Astrocyte (in vitro differentiated cells and primary cell): ENCODE measurements around the gene TMEM69. TPM values are rescaled to one million over a fixed set of nuclear protein-coding genes. Genes with fewer than 3 reads are reported as not detected.
"Not testable (repeated sequence)": the region's sequence is repeated elsewhere in the genome, so short reads cannot be mapped to it uniquely, and the experiment has no call there.

ENCODE experiments used
- DNase-seq: peaks from one replicate; pipeline ENCODE4 v3.0.0-alpha.2; 2010; ENCODE audit warnings: low read depth
- FAIRE-seq: peaks from 2 replicates; lab custom pipeline; 2011; peaks lifted over from hg19 to GRCh38; lab: Jason Lieb, UNC
- H2AFZ ChIP-seq: 2 replicates; pipeline ENCODE4 v1.6.0; 2012; ENCODE audit warnings: low read depth, low read length, inconsistent platforms
- H3K27ac ChIP-seq: 2 replicates; pipeline ENCODE4 v1.5.1; 2011; ENCODE audit warnings: low read depth, low read length, inconsistent platforms
- H3K27me3 ChIP-seq: 2 replicates; pipeline ENCODE4 v1.6.0; 2011; ENCODE audit warnings: low read length, inconsistent platforms; ENCODE audit not compliant: insufficient read depth
- H3K36me3 ChIP-seq: 2 replicates; pipeline ENCODE4 v1.5.1; 2011; ENCODE audit warnings: low read length, inconsistent platforms; ENCODE audit not compliant: insufficient read depth
- H3K4me1 ChIP-seq: 2 replicates; pipeline ENCODE4 v1.5.1; 2011; ENCODE audit warnings: low read length, inconsistent platforms; ENCODE audit not compliant: insufficient read depth
- H3K4me2 ChIP-seq: 2 replicates; pipeline ENCODE4 v1.6.0; 2012; ENCODE audit warnings: low read length, inconsistent platforms
- H3K4me3 ChIP-seq: 2 replicates; pipeline ENCODE4 v1.5.1; 2011; ENCODE audit warnings: low read depth, mild to moderate bottlenecking, low read length, inconsistent platforms; ENCODE audit not compliant: insufficient read depth
- H3K79me2 ChIP-seq: 2 replicates; pipeline ENCODE4 v1.6.0; 2012; ENCODE audit warnings: mild to moderate bottlenecking, low read length, inconsistent platforms; ENCODE audit not compliant: insufficient read depth
- H3K9ac ChIP-seq: 2 replicates; pipeline ENCODE4 v1.6.0; 2012; ENCODE audit warnings: mild to moderate bottlenecking, low read length, inconsistent platforms
- H3K9me3 ChIP-seq: 2 replicates; pipeline ENCODE4 v1.5.1; 2012; ENCODE audit warnings: low read depth, mild to moderate bottlenecking, low read length, inconsistent platforms; ENCODE audit not compliant: insufficient read depth
- H4K20me1 ChIP-seq: 2 replicates; pipeline ENCODE4 v1.6.0; 2012; ENCODE audit warnings: low read length, inconsistent platforms; ENCODE audit not compliant: insufficient read depth
- H3K27ac Mint-ChIP-seq: one replicate; pipeline ENCODE4 v1.8.0; 2021; ENCODE audit warnings: mild to moderate bottlenecking, mixed read lengths; ENCODE audit not compliant: unreplicated experiment
- H3K27me3 Mint-ChIP-seq: one replicate; pipeline ENCODE4 v1.8.0; 2021; ENCODE audit warnings: low read depth, mixed read lengths; ENCODE audit not compliant: unreplicated experiment
- H3K36me3 Mint-ChIP-seq: one replicate; pipeline ENCODE4 v1.8.0; 2021; ENCODE audit warnings: low read depth, mixed read lengths; ENCODE audit not compliant: unreplicated experiment
- H3K4me1 Mint-ChIP-seq: one replicate; pipeline ENCODE4 v1.8.0; 2021; ENCODE audit warnings: low read depth, mixed read lengths; ENCODE audit not compliant: unreplicated experiment
- H3K4me3 Mint-ChIP-seq: one replicate; pipeline ENCODE4 v1.8.0; 2021; ENCODE audit warnings: mild to moderate bottlenecking, moderate library complexity, mixed read lengths; ENCODE audit not compliant: unreplicated experiment
- H3K9me3 Mint-ChIP-seq: one replicate; pipeline ENCODE4 v1.8.0; 2021; ENCODE audit warnings: mild to moderate bottlenecking, mixed read lengths; ENCODE audit not compliant: unreplicated experiment
- CTCF ChIP-seq: IDR thresholded peaks from 2 replicates; pipeline ENCODE4 v1.5.1; 2011; ENCODE audit warnings: low read depth, mild to moderate bottlenecking, inconsistent platforms, low read length, moderate library complexity; ENCODE audit not compliant: insufficient read depth
- EZH2 ChIP-seq: IDR thresholded peaks from 2 replicates; pipeline ENCODE4 v1.6.1; 2012; ENCODE audit warnings: mild to moderate bottlenecking, low read length, inconsistent platforms; ENCODE audit not compliant: insufficient read depth
- total RNA-seq: library from RNA; stranded (reverse); gene quantifications from 2 replicates; pipeline ENCODE4 v1.2.1, GENCODE V29; 2021

The TMEM69 gene
- total RNA-seq, 1 donor from 2014 or later, result 23.3 TPM

- H3K27me3 Mint-ChIP-seq, result no peaks in the 10 kb centered on the region
- H3K27me3 ChIP-seq, result no peaks in the 10 kb centered on the region
- H3K27ac ChIP-seq, result no peak overlapping the region
- no peaks in the 10 kb centered on the region for H4K20me1 ChIP-seq
- H3K9ac ChIP-seq, result no peak overlapping the region
- H2AFZ ChIP-seq, result no peak overlapping the region
- no peak overlapping the region for H3K4me3 ChIP-seq
- FAIRE-seq (no peak), DNase-seq (no peak)
- no peaks in the 10 kb centered on the region for H3K36me3 ChIP-seq
- H3K4me3 Mint-ChIP-seq, result no peak overlapping the region
- no peaks in the 10 kb centered on the region for H3K9me3 ChIP-seq
- no peaks in the 10 kb centered on the region for H3K79me2 ChIP-seq
- H3K4me1 ChIP-seq, result no peaks in the 10 kb centered on the region
- H3K36me3 Mint-ChIP-seq, result peaks cover 16% of the 10 kb centered on the region
- no peak overlapping the region for H3K27ac Mint-ChIP-seq
- TF ChIP-seq CTCF (no peak), EZH2 (no peak)
- H3K9me3 Mint-ChIP-seq, result peaks cover 7% of the 10 kb centered on the region
- no peak overlapping the region for H3K4me2 ChIP-seq
- H3K4me1 Mint-ChIP-seq, result no peaks in the 10 kb centered on the region
These were observed 16.7 kb downstream of the TMEM69 start for GRCh38 chr1:45704637-45705036.

- H3K27ac Mint-ChIP-seq, result no peak overlapping the region
- Histone ChIP-seq H2AFZ (no peak overlapping the region), H3K27me3 (no peaks in the 10 kb centered on the region), H3K27ac (no peak overlapping the region), H3K4me2 (no peak overlapping the region), H4K20me1 (no peaks in the 10 kb centered on the region), H3K79me2 (no peaks in the 10 kb centered on the region), H3K9ac (no peak overlapping the region), H3K4me1 (no peaks in the 10 kb centered on the region), H3K36me3 (peaks cover 2% of the 10 kb centered on the region), H3K4me3 (no peak overlapping the region), H3K9me3 (no peaks in the 10 kb centered on the region)
- peaks cover 2% of the 10 kb centered on the region for H3K9me3 Mint-ChIP-seq
- H3K4me3 Mint-ChIP-seq, result no peak overlapping the region
- TF ChIP-seq CTCF (no peak), EZH2 (no peak)
- peaks cover 12% of the 10 kb centered on the region for H3K36me3 Mint-ChIP-seq
- H3K4me1 Mint-ChIP-seq, result no peaks in the 10 kb centered on the region
- no peaks in the 10 kb centered on the region for H3K27me3 Mint-ChIP-seq
- FAIRE-seq (no peak), DNase-seq (no peak)
These were observed 25.7 kb downstream of the TMEM69 start for GRCh38 chr1:45713711-45714110.

- H3K9me3 Mint-ChIP-seq, result no peaks in the 10 kb centered on the region
- no peak overlapping the region for H3K27ac ChIP-seq
- TF ChIP-seq EZH2 (no peak), CTCF (no peak)
- H3K4me1 Mint-ChIP-seq, result peaks cover 5% of the 10 kb centered on the region
- no peaks in the 10 kb centered on the region for H3K27me3 ChIP-seq
- H3K27me3 Mint-ChIP-seq, result no peaks in the 10 kb centered on the region
- no peak overlapping the region for H3K4me3 ChIP-seq
- H3K36me3 Mint-ChIP-seq, result peaks cover 7% of the 10 kb centered on the region
- DNase-seq, result no peak
- H3K9me3 ChIP-seq, result no peaks in the 10 kb centered on the region
- H3K4me1 ChIP-seq, result no peaks in the 10 kb centered on the region
- H3K79me2 ChIP-seq, result no peaks in the 10 kb centered on the region
- no peak overlapping the region for H3K4me3 Mint-ChIP-seq
- H3K4me2 ChIP-seq, result no peak overlapping the region
- FAIRE-seq, result no peak
- no peak overlapping the region for H2AFZ ChIP-seq
- no peak overlapping the region for H3K27ac Mint-ChIP-seq
- H3K9ac ChIP-seq, result no peak overlapping the region
- H3K36me3 ChIP-seq, result peaks cover 2% of the 10 kb centered on the region
- H4K20me1 ChIP-seq, result no peaks in the 10 kb centered on the region
These were observed 28.7 kb downstream of the TMEM69 start for GRCh38 chr1:45716700-45717099.

- DNase-seq, FAIRE-seq, H3K27ac ChIP-seq, H3K9me3 Mint-ChIP-seq, H3K27me3 ChIP-seq, H3K27me3 Mint-ChIP-seq, H3K79me2 ChIP-seq, H3K4me2 ChIP-seq, H3K4me3 Mint-ChIP-seq, H3K36me3 Mint-ChIP-seq, H4K20me1 ChIP-seq, H3K9me3 ChIP-seq, H3K9ac ChIP-seq, H3K4me1 ChIP-seq, H2AFZ ChIP-seq, H3K36me3 ChIP-seq, H3K27ac Mint-ChIP-seq, H3K4me1 Mint-ChIP-seq, H3K4me3 ChIP-seq: not testable (repeated sequence)
These were observed 29.4 kb downstream of the TMEM69 start for GRCh38 chr1:45717386-45717785.
